ENCODE data around the gene NOC4L.
"Not testable (repeated sequence)": the region's sequence is repeated elsewhere in the genome, so short reads cannot be mapped to it uniquely, and the experiment has no call there.

The NOC4L gene

GRCh38 chr12:132144115-132144809, at the start of gene NOC4L, which contains the start of gene DDX51:
Gene NOC4L (plus strand): TSS chr12:132144457. CDS start chr12:132144489, 32 bp downstream.
Gene DDX51 (minus strand): TSS chr12:132144319. CDS start chr12:132144296, 23 bp downstream.
- DNase-seq, result peak; percentile 92 to 97

- DNase-seq, result no peak
Measured at GRCh38 chr12:132095520-132096409, 48.5 kb upstream of the NOC4L start.

GRCh38 chr12:132099739-132100138, 44.5 kb upstream of the NOC4L start:
- no peak for DNase-seq

DNA sequence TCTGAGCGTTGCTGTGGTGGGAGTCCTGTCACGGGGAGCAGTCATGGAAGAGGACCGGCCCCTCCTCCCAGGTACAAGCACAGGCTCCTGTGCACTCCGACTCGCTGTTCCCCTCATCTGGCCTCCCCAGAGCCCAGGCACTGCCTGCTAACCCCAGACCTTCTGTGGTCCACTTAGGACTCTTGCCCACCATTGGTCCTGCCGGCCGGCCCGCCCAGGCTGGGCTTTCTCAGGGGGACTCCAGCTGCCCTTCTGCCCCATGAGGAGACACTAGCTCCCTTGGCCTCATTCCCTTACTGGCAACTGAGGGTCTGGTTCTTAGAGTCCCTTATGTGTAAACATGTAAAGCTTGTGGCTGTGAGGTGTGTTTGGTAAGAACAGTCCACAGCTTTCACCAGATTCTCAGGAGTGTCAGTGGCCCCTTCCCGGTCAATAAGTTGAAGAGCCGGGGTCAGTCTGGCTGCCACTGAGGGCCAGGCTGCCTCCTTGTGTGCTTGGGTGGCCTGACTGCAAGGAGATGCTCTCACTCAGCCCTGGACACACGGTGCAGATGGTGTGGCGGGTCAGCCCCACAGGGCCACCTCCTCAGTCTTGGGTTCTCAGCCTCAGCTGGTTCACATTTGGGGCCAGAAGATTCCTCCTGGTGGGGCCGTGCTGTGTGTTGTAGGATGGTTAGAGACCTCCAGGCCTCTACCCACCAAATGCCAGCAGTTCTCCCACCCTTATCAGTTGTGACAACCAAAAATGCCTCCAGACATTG, 43.8 kb upstream of the NOC4L start:
- no peak for DNase-seq

GRCh38 chr12:132102297-132102696, 42.0 kb upstream of the NOC4L start:
- DNase-seq, result no peak

DNA sequence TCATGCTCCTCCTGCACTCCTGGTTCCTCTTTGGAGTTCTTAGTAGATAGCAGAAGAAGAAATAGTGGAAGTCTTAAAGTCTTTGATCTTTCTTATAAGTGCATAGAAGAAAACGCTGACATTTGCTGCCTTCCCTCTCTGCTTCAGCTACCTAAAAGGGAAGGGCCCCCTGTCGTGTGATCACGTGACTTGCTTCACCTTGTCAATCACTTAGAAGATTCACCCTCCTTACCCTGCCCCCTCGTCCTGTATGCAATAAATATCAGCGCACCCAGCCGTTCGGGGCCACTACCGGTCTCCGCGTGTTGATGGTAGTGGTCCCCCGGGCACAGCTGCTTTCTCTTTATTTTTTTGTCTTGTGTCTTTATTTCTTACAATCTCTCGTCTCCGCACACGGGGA, 41.2 kb upstream of the NOC4L start:
- DNase-seq, result not testable (repeated sequence)

- DNase-seq, result no peak
Measured at GRCh38 chr12:132103542-132104308, 40.5 kb upstream of the NOC4L start.

DNA sequence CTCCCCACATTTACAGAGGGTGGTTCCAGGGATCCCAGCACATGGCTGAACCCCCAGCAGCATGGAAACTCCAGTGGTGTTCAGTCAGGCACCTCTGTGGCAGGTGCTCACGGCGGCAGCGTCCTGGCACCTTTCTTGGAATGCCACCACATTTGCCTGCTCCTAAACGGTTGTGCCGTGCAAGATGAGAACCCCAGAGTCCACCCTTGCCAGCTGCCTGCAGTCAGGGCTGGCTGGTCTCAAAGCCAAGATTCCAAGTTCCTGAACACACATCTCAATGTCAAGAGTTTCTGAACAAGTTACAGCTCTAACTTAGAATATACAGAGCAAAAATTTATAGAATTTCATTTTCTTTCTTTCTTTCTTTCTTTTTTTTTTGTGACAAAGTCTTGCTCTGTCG, 38.8 kb upstream of the NOC4L start:
- DNase-seq, result no peak

- no peak for DNase-seq
Measured at GRCh38 chr12:132106921-132107320, 37.3 kb upstream of the NOC4L start.

DNA sequence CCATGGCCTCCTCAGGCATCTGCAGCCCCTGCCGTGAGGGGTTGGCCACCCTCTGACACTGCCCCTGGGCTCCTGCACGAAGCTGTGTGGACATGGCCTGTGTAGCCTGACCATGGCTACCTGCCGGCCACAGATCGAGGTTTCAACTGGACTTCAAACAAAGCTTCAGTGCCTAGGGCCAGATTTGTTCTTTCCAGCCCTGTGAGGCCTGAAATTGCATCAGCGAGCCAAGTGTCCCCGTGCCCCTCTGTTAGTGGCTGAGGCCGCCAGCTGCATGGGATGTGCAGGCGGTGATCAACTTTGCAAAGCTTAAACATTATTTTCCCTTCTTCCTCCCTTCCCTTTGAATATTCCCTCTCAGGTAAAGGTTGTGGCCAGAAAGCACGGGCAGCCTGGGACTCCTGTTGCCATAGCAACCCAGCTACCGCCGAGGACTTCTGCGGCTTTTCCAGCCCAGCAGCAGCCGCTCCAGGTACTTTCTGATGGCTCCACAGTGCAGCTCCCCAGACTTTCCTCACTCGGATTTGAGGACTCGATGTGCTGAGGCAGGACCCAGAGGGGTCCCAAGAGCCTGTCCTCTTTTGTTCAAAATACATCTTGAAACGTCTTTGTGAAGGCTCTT, 35.9 kb upstream of the NOC4L start:
- no peak for DNase-seq

GRCh38 chr12:132109741-132110140, 34.5 kb upstream of the NOC4L start:
- DNase-seq, result no peak

DNA sequence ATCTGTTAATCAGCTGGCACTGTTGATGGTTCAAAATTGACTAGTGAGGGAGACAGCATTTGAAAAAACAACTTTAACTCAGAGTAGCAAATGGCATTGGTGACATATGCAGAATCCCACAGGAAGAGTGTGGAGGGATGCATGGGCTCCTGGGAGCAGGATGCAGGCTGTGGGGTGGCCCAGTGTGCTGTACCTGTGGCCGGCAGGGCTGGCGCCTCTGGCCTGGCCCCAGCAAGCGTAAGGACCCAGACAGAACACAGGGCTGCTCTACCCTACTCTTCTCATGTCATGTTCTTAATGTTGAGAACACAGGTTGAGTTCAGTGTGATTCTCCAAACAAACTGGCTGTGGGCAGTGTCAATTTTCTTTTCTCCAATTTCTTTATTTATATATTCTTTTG, 33.6 kb upstream of the NOC4L start:
- no peak for DNase-seq

- DNase-seq, result no peak
Measured at GRCh38 chr12:132111654-132112304, 32.5 kb upstream of the NOC4L start.

DNA sequence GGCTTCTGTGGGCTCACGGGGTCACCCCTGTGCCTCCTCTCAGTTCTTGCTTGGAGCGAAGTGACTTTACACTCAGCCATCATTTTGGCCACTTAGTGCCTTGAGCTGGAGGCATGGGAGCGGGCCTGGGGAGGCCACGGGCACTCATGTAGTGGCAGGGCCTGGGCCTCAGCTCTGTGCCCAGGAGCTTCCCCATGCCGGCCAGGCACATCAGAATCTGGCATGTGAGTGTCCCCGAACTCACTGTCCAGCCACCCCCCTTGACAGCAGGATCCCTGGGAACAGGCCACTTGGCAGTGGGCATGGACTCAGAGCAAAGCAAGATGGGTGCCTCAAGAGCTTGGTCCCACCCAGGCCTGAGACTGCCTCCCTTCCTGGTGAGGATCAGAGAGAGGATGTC, 29.6 kb upstream of the NOC4L start:
- DNase-seq, result no peak

GRCh38 chr12:132115500-132115899, 28.8 kb upstream of the NOC4L start:
- no peak for DNase-seq

- no peak for DNase-seq
Measured at GRCh38 chr12:132116709-132117557, 27.3 kb upstream of the NOC4L start.

GRCh38 chr12:132117558-132117875, 26.7 kb upstream of the NOC4L start:
- DNase-seq, result no peak

- DNase-seq, result no peak
Measured at GRCh38 chr12:132118876-132119275, 25.4 kb upstream of the NOC4L start.

- DNase-seq, result no peak
Measured at GRCh38 chr12:132121283-132121682, 23.0 kb upstream of the NOC4L start.

- DNase-seq, result no peak
Measured at GRCh38 chr12:132123970-132124765, 20.1 kb upstream of the NOC4L start.
